SH-SY5Y (cell line): Measurements from ENCODE around the gene NEIL3.

ENCODE experiments used
- GATA2 ChIP-seq: IDR thresholded peaks from 2 replicates; pipeline ENCODE4 v1.6.1; 2011; ENCODE audit warnings: mild to moderate bottlenecking, low read depth, low read length
- GATA3 ChIP-seq: IDR thresholded peaks from 2 replicates; pipeline ENCODE4 v1.6.1; 2011; ENCODE audit warnings: low read depth, mild to moderate bottlenecking, low read length, moderate library complexity

- TF ChIP-seq GATA3 (no peak), GATA2 (no peak)
These were observed 95.3 kb downstream of the NEIL3 start for GRCh38 chr4:177404986-177405385.
